NCI-H748 (cell line): ENCODE data around the gene SLC36A3.
"Not testable (repeated sequence)": the region's sequence is repeated elsewhere in the genome, so short reads cannot be mapped to it uniquely, and the experiment has no call there.

ENCODE experiments used
- DNase-seq: peaks from one replicate; lab custom pipeline; 2025; ENCODE audit not compliant: unreplicated experiment; lab: John Stamatoyannopoulos, UW

Gene SLC36A3

DNA sequence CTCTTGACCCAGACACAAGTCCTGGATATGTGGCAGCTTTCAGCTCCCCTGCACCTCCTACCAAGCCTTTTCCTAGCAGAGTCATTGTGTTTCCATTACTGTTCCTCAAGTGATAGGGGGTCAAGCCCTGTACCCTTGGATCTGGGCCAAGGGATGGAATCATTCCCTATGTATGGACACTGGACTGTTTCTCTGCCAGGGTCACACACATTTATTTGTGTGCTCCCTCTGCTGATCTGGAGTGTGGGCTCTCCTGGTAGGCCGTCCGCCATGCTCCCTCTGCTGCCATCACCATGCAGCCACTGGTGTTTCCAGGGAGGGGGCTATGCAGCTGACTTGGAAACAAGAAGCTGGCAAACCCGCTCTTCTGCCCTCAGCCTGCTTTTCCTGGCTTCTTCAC is 41.0 kb downstream of the SLC36A3 start:
- no peak for DNase-seq

DNA sequence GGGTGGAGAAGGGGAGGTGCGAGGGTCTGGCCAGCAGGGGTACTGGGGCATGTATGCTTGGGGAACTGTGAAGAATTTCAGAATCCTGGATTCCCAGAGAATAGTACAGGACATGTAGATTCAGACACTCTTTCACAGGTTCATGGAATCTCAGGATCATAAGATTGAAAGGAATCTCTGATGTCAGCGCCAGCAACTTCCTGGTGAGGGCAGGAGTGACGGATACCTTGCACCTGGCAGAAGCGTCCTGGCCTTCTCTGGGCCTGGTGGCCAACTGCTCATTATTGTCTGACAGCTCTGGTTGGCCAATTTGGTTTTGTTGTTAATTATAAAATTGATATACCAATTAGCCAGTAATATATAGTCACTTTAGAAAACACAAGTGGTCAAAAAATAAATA is 43.6 kb downstream of the SLC36A3 start:
- DNase-seq: no peak

DNA sequence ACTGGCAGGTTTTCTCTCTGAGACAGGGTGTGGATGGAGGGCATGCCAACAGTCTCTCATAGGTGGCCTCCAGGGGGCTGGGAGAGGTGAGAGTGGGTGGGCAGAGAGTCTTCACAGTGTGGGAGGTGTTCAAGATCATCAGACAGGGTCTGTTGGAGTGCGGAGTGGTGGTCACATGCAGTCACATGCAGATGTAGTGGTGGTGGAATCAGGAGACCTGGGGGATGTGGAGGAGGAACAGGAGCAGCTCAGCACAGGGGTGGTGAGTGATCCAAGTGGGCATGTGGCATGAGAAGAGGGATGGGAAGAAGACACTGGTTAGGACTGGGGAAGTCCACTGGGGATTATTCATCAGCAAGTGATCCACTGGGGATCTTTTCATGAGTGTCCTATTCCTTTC is 44.8 kb downstream of the SLC36A3 start:
- no peak for DNase-seq

DNA sequence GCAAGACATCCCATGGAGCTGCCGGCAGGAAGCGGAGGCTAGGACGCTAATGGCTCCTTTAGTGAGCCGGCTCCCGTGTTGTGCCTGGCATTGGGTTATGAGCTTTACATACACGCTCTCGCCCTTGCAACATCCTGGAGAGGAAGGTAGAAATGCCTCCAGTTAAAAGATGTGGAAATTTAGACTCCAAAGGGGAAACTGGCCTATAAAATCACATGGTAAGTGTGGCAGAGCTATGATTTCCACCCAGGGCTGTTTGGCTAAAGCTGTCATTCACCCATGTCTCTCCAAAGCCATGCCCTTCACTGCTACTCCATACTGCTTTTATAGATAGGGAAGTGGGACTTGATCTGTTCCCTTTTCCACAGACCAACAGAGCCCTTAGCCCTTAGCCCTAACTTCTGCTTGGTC is 45.4 kb downstream of the SLC36A3 start:
- no peak for DNase-seq

DNA sequence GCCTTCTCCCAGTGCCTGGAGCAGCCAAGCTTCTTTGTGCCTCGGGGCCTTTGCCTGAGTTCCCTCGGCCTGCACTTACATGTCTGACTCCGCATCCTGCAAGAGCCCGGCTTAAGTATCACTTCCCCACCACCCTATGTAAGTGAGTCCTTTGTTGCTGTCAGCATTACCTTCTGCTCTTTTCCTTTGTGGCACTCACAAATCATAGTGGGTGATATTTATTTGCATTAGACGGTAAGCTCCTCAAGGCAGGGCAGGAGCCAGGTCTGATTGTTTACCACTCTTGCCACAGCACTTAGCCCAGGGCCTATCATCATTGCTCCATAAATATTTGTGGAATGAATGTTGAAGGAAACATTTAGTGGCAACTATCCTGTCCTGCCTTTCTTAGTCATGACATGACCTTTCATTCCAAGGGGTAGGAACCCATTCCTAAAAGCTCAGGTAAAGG is 45.8 kb downstream of the SLC36A3 start:
- DNase-seq: no peak

DNA sequence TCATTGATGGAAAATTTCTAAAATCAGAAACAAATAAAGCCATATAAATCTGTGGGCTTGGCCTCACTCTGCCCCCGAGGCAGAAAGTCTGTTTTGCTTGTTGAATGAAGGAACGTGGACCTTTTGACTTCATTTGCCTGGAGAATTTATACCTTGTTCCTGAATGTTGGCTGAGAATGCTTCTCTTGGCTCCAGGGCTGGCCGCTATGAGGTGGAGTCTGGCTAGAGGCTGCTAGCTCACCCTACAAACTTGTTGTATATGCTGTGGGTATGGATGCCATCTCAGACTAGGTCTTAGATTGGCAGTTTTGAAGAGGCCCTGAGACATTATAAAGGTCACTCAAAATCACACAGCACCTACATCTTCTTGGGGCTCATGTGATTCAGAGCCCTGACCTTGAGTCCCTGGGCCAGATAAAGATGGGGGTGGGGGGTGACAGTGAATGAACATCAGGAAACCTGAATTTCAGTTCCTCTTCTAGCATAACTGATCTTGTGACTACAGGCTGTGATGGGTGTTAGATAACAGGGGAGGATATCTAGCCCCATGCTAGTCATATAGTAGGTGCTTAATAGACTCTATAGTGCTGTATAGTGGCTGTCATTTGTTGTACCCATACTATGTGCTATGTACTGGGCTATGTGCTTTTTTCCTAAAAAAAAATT is 47.8 kb downstream of the SLC36A3 start:
- DNase-seq: no peak

DNA sequence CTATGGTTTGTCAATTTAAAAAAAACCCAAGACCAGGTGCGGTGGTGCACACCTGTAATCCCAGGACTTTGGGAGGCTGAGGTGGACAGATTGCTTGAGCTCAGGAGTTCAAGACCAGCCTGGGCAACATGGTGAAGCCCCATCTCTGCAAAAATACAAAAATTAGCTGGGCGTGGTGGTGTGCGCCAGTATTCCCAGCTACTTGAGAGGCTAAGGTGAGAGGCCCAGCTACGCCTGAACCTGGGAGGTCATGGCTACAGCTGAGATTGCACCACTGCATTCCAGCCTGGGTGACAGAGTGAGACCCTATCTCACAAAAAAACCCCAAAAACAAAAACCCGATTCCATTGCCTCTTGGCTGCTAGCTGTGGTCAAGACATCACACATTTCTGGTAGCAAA is 48.6 kb downstream of the SLC36A3 start:
- DNase-seq: not testable (repeated sequence)

DNA sequence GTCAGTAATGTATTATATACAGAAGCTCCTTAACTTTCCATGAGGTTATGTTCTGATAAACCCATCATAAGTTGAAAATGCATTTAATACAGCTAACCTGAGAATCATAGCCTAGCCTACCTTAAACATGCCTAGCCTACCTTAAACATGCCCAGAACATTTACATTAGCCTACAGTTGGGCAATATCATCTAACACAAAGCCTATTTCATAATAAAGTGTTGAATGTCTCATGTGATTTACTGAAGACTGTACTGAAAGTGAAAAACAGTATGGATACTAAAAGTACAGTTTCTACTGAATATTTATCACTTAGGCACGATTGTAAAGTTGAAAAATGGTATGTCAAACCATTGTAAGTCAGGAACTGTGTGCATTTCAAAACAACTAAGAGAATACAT is 49.0 kb downstream of the SLC36A3 start:
- no peak for DNase-seq

DNA sequence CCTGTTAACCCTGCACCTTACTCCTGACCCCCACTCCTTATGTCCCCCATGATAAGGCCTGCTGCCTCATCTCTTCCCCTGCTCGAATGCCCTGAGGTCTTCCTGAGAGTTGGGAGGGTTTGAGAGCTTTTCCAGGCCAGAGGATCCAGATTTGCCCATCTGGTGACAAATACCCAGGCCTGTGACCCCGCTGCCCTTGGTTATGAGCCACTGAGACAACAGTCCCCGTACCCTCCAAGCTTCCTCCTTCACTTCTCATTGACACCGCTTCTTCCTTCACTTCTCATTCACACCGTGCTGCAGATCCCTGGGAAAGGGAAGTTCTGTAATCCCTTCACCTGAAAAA is 50.0 kb downstream of the SLC36A3 start:
- DNase-seq: no peak

DNA sequence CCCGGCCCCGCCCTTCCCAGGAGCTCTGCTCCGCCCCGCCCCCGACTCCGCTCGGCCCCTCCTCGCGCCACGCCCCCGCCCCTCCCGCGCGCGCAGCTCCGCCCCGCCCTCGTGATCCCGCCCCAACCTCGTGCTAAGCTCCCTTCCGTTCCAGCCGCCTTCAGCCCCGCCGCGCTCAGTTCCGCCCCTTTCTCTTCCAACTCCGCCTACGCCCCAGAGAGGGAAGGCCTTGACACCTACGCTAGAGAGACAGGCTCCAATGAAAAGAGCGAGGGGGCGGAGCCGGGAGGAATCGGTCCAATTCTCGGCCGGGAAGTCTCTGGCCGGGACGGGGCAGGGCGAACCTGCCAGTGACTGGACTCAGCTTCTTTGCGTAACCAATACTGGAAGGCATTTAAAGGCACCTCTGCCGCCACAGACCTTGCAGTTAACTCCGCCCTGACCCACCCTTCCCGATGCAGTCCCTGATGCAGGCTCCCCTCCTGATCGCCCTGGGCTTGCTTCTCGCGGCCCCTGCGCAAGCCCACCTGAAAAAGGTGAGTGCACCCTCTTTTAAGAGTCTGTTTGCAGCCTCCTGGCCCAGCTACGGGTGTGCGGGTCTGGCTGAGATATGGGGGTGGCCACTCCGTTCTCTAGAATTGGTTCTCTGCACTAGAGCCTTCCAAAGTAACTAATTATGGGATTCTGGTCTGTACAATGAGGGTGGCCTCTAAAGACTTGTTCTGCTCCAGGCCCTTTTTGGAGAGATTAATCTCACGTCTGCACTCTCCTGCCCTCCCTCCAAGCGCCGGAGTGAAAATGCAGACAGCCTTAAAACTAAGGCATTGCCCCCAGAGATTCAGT is 50.6 kb downstream of the SLC36A3 start, which contains the start of gene GM2A:
GM2A (plus strand) TSS at position 424 of the 843 bp plus-strand sequence; CDS start at position 456, 32 bp downstream.
- peak; percentile 99 for DNase-seq

DNA sequence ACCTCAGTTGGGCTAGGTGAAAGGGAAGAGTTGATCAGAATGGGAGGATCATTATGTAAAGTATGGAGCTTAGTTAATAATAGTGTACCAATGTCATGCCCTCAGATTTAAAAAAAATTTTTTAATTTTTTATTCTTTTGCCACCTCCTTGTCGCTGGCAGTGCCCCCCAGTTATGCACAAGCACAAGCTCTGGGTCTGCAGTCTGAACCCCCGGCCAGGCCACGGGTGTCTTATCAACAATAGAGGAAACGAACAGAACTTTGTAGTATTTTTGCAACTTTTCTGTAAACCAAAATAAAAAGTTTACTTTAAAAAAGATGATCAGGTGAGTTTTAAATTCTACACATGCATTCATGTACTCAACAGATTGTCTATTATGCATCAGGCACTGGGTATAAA is 51.9 kb downstream of the SLC36A3 start:
- DNase-seq: no peak

DNA sequence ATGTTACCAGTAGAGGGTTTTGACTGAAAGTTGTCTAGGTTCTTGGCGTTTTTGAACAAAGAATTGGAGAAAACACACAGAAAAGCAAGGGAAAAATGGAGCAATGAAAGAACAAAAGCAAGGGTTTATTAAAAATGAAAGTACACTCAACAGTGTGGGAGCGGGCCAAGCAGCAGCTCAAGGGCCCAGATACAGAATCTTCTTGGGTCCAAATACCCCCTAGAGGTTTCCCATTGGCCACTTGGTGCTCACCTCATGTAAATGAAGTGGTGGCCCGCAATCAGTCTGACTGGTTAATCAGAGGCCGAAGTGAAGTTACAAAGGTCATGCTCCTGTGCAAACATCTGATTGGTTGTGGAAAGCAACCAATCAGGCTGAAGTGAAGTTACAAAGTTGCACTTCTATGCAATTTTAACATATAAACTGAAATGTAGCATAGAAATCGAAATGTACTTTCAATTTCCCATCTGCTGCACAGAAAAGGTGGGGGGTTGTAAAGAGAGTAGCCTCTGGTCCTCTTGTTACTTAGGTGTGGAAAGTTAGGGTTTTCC is 52.5 kb downstream of the SLC36A3 start:
- DNase-seq: no peak

DNA sequence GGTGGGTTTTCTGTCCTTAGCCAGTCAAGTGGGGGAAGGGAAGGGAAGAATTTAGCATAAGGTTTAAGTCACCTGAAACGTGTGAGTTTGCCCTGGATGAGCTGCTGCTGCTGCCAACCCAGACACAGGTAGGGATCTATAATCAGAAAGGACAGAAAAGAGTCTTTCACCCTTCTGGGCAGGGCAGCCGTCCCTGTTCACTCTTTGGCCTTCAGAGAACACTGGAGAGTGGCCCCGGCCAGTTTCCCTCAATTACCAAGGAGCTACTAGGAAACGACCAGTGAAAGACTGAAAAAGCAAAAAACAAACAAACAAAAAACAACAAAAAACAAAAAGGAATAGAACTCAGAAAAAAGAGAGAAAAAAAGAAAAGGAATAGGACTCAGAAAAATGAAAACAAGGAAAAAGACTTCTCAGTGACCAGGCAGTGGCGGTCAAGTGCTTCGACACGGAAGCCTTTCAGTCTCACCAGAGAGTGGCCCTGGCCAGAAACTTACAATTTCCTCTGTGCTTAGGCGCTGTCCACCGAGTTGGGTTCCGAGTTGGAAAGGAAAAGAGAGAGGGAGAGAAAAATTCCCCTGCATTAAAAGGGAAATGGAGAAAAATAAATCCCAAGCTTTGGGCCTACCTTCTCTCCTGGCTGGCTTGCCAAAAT is 53.1 kb downstream of the SLC36A3 start:
- DNase-seq: no peak

DNA sequence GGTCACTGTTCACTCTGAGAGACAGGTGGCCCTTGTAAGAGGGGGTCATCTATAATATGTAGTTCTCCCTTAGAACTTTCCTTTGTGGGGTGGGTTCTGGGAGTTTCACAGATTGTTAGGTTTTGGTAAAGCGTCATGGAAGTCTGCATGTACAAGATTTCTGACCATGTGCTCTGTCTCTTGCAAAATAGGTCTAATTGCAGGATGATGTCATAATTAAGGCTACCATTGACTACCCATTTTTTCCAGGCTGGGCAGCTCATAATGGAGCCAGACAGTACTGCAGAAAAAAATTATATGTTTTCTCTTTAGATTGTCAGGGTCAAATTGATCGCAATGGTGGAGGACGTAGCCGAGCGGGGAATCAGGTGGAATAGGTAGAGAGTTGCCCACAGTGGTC is 54.3 kb downstream of the SLC36A3 start:
- no peak for DNase-seq

DNA sequence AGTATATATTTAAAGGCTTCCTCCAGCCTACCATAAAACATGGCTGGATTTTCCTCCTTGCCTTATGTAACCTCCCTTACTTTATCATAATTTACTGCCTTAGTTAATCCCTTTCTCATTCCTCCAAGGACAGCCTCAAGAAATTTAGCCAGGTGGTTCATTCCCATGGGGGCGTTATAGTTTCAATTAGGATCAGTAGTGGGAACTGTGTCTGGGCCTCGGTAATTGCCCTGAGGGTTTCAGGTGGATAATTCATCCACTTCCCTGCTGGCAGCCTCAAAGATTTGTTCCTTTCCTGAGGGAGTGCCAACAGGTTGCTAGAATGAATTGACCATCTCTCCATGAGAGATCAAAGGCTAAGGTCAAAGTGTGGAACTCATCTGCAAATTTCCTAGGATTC is 54.9 kb downstream of the SLC36A3 start:
- DNase-seq: no peak

DNA sequence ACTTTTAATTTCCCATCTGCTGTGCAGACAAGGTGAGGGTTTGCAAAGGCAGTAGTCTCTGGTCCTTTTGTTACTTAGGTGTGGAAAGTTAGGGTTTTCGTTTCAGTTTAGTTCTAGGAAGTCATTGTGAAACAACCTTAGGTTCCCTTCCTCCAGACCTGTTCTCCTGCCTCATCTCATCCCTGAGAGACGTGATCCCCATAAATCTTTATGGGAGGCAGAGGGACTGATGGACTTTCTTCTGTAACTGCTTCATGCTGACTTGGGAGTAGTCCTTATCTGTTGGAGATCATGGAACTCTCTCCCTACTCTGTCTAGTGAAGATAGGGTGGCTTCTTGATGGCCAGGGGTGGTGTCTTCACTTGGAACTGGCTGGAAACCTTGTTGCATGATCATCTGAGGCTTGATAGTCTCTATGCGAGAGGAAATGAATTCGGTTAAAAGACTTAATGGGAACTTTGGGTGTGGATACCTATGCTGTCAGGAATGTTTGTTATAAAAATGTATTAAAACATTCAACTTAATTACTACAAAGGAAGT is 57.8 kb downstream of the SLC36A3 start:
- no peak for DNase-seq

DNA sequence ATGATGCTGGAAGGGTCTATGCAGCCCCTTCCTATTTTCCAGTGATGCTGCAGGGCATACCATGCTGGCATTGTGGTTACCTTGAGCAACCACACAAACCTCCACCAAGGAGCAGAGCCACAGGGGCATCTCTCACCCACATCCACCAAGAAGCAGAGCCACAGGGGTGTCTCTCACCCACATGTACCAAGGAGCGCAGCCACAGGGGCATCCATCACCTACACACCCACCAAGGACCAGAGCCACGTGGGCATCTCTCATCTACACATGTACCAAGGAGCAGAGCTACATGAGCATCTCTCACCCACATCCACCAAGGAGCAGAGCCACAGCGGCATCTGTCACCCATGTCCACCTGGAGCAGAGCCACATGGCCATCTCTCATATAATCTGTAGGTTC is 59.4 kb downstream of the SLC36A3 start:
- DNase-seq: no peak

DNA sequence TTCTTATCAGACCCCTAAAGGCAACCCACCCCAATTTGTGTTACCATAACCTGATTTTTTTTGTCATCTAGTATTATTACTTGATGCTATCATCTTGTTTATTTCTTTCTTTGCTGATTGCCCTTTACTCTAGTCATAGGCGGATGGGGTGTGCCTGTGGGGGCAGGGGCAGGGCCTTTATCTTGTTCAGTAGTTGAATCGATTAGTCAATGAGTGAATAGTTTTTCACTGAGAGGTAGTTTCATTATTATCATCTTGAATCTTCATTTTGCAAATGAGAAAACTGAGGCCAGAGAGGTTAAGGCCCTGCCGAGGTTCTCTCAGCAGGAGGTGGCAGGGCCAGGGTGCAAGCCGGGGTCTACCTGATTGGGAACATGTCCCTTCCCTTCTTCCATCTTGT is 60.0 kb downstream of the SLC36A3 start:
- DNase-seq: no peak

DNA sequence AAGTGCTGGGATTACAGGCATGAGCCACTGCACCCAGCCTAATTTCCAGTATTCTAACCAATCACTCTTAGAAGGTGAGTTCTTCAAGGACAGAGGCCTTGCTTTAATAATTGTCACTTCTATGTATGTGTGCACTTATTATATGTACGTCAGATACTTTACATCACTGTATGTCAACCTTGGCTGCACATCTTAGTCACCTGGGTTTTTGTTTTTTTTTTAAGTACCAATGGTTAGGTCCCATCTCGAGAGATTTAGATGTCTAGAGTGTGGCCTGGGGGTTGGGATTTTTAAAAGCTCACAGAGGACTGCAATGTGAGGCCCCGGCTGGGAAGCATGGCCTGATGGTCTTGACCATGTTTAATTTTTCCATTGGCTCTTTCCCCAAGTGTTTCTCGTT is 60.4 kb downstream of the SLC36A3 start:
- no peak for DNase-seq

DNA sequence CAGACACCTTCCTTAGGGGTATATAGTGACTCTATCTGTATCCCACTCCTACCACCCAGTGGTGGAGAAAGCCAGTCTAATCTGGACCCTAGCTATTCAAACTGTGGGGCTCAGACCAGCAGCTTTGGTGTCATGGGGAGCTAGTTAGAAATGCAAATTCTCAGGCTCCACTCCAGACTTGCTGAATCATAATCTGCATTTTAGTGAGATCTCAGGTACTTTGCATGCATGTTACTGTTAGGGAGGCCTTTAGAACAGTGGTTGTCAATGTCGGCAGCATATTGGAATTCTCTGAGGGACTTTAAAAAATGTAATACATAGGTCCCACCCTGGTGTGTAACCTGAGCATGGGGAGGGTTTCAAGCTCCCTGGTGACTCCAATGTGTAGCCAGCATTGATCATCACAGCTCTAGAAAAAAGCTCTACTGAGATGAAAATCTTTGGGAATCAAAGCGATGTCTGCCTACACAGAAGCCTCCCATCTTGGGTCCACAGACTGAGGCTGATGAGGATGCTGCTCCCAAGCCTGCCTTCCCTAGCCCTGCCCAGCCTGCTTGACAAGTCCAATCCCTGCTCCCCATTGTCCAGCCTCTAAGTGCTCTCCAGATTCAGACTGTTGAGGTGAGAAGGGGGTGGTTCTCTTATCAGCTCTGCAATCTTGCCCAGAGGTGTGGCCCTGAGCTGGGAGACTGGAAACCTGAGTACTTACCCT is 62.5 kb downstream of the SLC36A3 start:
- DNase-seq: peak; percentile 45
